HG03139 (cell line): ENCODE data around the gene DZIP1.

Experiments used
- ATAC-seq: cut with Tn5 transposase; IDR thresholded peaks from one replicate; pipeline ENCODE4 v1.9.1; 2021; ENCODE audit not compliant: unreplicated experiment

DZIP1 gene

GRCh38 chr13:95552539-95553441 is 91.7 kb downstream of the DZIP1 start, which contains the start of gene CLDN10:
CLDN10 (plus strand) TSS chr13:95552720; CDS start chr13:95552754, 34 bp downstream.
- ATAC-seq, result no peak

GRCh38 chr13:95552208-95552538 is 92.3 kb downstream of the DZIP1 start:
- no peak for ATAC-seq

- ATAC-seq, result no peak
Observed at GRCh38 chr13:95547531-95548167, 96.9 kb downstream of the DZIP1 start.

GRCh38 chr13:95546919-95547318 is 97.6 kb downstream of the DZIP1 start:
- no peak for ATAC-seq

- no peak for ATAC-seq
Observed at GRCh38 chr13:95544293-95544692, 100.2 kb downstream of the DZIP1 start.

- no peak for ATAC-seq
Observed at GRCh38 chr13:95541911-95542474, 102.5 kb downstream of the DZIP1 start.

- no peak for ATAC-seq
Observed at GRCh38 chr13:95541308-95541707, 103.2 kb downstream of the DZIP1 start.

GRCh38 chr13:95540888-95541287 is 103.6 kb downstream of the DZIP1 start:
- ATAC-seq, result no peak

GRCh38 chr13:95536632-95537241 is 107.8 kb downstream of the DZIP1 start:
- no peak for ATAC-seq

GRCh38 chr13:95535243-95535642 is 109.3 kb downstream of the DZIP1 start:
- no peak for ATAC-seq

- no peak for ATAC-seq
Observed at GRCh38 chr13:95533545-95534160, 110.9 kb downstream of the DZIP1 start.

GRCh38 chr13:95530178-95530577 is 114.3 kb downstream of the DZIP1 start:
- no peak for ATAC-seq
